ENCODE measurements around the gene MFN2. TPM values are rescaled to one million over a fixed set of nuclear protein-coding genes. Genes with fewer than 3 reads are reported as not detected.

Gene MFN2
- total RNA-seq, 1 experiment from 2014 or later, result 104 TPM

- Histone ChIP-seq H3K4me3 (ENCODE audit: low read depth in 2 of 2, low read length in 2 of 2) (peak overlapping the region; percentile 98 to 99), H3K27me3 (ENCODE audit: control insufficient read depth, insufficient read depth, low read length) (no peaks in the 10 kb centered on the region), H3K27ac (ENCODE audit: low read length) (peak overlapping the region; percentile 62), H3K36me3 (ENCODE audit: control insufficient read depth, insufficient read depth, low read length) (peaks cover 10% of the 10 kb centered on the region), H3K4me1 (ENCODE audit: control insufficient read depth, insufficient read depth, low read length) (peaks cover 26% of the 10 kb centered on the region), H3K9me3 (ENCODE audit: control insufficient read depth, insufficient read depth, low read depth, low read length) (no peaks in the 10 kb centered on the region)
- TF ChIP-seq, protein P1, sequence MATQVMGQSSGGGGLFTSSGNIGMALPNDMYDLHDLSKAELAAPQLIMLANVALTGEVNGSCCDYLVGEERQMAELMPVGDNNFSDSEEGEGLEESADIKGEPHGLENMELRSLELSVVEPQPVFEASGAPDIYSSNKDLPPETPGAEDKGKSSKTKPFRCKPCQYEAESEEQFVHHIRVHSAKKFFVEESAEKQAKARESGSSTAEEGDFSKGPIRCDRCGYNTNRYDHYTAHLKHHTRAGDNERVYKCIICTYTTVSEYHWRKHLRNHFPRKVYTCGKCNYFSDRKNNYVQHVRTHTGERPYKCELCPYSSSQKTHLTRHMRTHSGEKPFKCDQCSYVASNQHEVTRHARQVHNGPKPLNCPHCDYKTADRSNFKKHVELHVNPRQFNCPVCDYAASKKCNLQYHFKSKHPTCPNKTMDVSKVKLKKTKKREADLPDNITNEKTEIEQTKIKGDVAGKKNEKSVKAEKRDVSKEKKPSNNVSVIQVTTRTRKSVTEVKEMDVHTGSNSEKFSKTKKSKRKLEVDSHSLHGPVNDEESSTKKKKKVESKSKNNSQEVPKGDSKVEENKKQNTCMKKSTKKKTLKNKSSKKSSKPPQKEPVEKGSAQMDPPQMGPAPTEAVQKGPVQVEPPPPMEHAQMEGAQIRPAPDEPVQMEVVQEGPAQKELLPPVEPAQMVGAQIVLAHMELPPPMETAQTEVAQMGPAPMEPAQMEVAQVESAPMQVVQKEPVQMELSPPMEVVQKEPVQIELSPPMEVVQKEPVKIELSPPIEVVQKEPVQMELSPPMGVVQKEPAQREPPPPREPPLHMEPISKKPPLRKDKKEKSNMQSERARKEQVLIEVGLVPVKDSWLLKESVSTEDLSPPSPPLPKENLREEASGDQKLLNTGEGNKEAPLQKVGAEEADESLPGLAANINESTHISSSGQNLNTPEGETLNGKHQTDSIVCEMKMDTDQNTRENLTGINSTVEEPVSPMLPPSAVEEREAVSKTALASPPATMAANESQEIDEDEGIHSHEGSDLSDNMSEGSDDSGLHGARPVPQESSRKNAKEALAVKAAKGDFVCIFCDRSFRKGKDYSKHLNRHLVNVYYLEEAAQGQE (IDR thresholded peaks at IDR 0.05; ENCODE audit: insufficient read depth in 1 of 2, low read depth in 2 of 2, low read length in 1 of 2), result no peak
- no peak for TF ChIP-seq TCF7L2 (IDR thresholded peaks at IDR 0.05; ENCODE audit: low read depth, low read length)
- no peak for TF ChIP-seq CTCF (IDR thresholded peaks at IDR 0.05)
- TF ChIP-seq SIN3A (IDR thresholded peaks at IDR 0.05; ENCODE audit: borderline replicate concordance, insufficient read depth, low read depth, low read length), result no peak
- no peak for TF ChIP-seq POLR2AphosphoS5 (IDR thresholded peaks at IDR 0.05; ENCODE audit: low read depth, low read length)
- POLR2A ChIA-PET, result interaction anchor here (1.9 kb wide), 1 partner anchor 71 kb away, joined by 23 read pairs; no protein-coding TSS in a partner anchor
- ATAC-seq, result peak; percentile 51
- DNase-seq (ENCODE audit: low read depth, low spot score), result no peak
- CTCF ChIA-PET, result interaction anchor here (0.6 to 0.8 kb wide), 2 partner anchors 12 to 13 kb away, joined by 3 to 6 read pairs; no protein-coding TSS in a partner anchor
- intact Hi-C loops (cut with micrococcal nuclease; ENCODE audit: unreplicated experiment), result no loop called here
- in situ Hi-C loops (cut with HindIII; ENCODE audit: low pct_unique_long_range_greater_than_20kb, low sequenced_read_pairs), result no loop called here
- no TSS peak for BruUV-seq (replicated peaks)
Observed at GRCh38 chr1:11979028-11979850, 1.0 kb upstream of the MFN2 start.

GRCh38 chr1:11980676-11980972, 380 bp downstream of the MFN2 start:
- TF ChIP-seq CTCF (IDR thresholded peaks at IDR 0.05) (no peak), SIN3A (IDR thresholded peaks at IDR 0.05; ENCODE audit: borderline replicate concordance, insufficient read depth, low read depth, low read length) (no peak), TCF7L2 (IDR thresholded peaks at IDR 0.05; ENCODE audit: low read depth, low read length) (no peak), POLR2AphosphoS5 (IDR thresholded peaks at IDR 0.05; ENCODE audit: low read depth, low read length) (no peak)
- TF ChIP-seq, protein P1 (IDR thresholded peaks at IDR 0.05; ENCODE audit: insufficient read depth in 1 of 2, low read depth in 2 of 2, low read length in 1 of 2), result no peak
- intact Hi-C loops (cut with micrococcal nuclease; ENCODE audit: unreplicated experiment), result no loop called here
- no peak for DNase-seq (ENCODE audit: low read depth, low spot score)
- peak overlapping the region; percentile 90 for H3K27ac ChIP-seq (ENCODE audit: low read length)
- H3K4me1 ChIP-seq (ENCODE audit: control insufficient read depth, insufficient read depth, low read length), result peaks cover 26% of the 10 kb centered on the region
- H3K36me3 ChIP-seq (ENCODE audit: control insufficient read depth, insufficient read depth, low read length), result peaks cover 11% of the 10 kb centered on the region
- ChIA-PET CTCF (interaction anchor here (1.7 kb wide), 1 partner anchor 72 kb away, joined by 5 read pairs; no protein-coding TSS in a partner anchor), POLR2A (interaction anchor here (1.2 to 1.9 kb wide), 2 partner anchors 71 to 72 kb away, joined by 5 to 23 read pairs; no protein-coding TSS in a partner anchor)
- no peak for ATAC-seq
- in situ Hi-C loops (cut with HindIII; ENCODE audit: low pct_unique_long_range_greater_than_20kb, low sequenced_read_pairs), result no loop called here
- BruUV-seq (replicated peaks), result no TSS peak
- peak overlapping the region; percentile 98 to 99 for H3K4me3 ChIP-seq (ENCODE audit: low read depth in 2 of 2, low read length in 2 of 2)
- no peaks in the 10 kb centered on the region for H3K9me3 ChIP-seq (ENCODE audit: control insufficient read depth, insufficient read depth, low read depth, low read length)
- H3K27me3 ChIP-seq (ENCODE audit: control insufficient read depth, insufficient read depth, low read length), result no peaks in the 10 kb centered on the region
